Upper lobe of left lung (tissue), 6 donors: ENCODE data around the gene CXCL3. TPM values are rescaled to one million over a fixed set of nuclear protein-coding genes. Genes with fewer than 3 reads are reported as not detected.

ENCODE experiments used
- ATAC-seq, 2 donors: fragments of 200-7000 bp; cut with Tn5 transposase; one replicate each; pipeline ENCODE4 v1.9.1; 2022; ENCODE audit warnings: mild to moderate bottlenecking in 2 of 2, moderate library complexity in 2 of 2; ENCODE audit not compliant: low FRiP score in 2 of 2
- DNase-seq, 2 donors: peaks; one replicate each; pipeline ENCODE4 v3.0.0-alpha.2; 2019 to 2020
- H3K27ac ChIP-seq, 4 donors: fragments of 200-600 bp; sonication (generic); one replicate each; pipeline ENCODE4 v1.5.1; 2016 to 2019
- H3K27me3 ChIP-seq, 4 donors: fragments of 200-600 bp; sonication (generic); one replicate each; pipeline ENCODE4 v1.5.1; 2017 to 2019
- H3K36me3 ChIP-seq, 4 donors: fragments of 200-600 bp; sonication (generic); one replicate each; pipeline ENCODE4 v1.5.1; 2016 to 2019
- H3K4me1 ChIP-seq, 4 donors: fragments of 200-600 bp; sonication (generic); one replicate each; pipeline ENCODE4 v1.5.1; 2018 to 2019
- H3K4me3 ChIP-seq, 4 donors: fragments of 200-600 bp; sonication (generic); one replicate each; pipeline ENCODE4 v1.5.1; 2017 to 2019; ENCODE audit warnings: mild to moderate bottlenecking in 2 of 4, moderate library complexity in 1 of 4
- H3K9me3 ChIP-seq, 4 donors: fragments of 200-600 bp; sonication (generic); one replicate each; pipeline ENCODE4 v1.5.1; 2018 to 2019
- EP300 ChIP-seq, 4 donors: sonication (generic); formaldehyde crosslinking; IDR thresholded peaks; one replicate each; pipeline ENCODE4 v1.5.1; 2017; ENCODE audit warnings: antibody characterized with exemption in 4 of 4, control low read depth in 2 of 4
- POLR2A ChIP-seq, 4 donors: fragments of 450-650 bp; IDR thresholded peaks; one replicate each; pipeline ENCODE4 v1.5.1; 2016 to 2017; ENCODE audit warnings: antibody characterized with exemption in 4 of 4, mild to moderate bottlenecking in 2 of 4
- POLR2AphosphoS5 ChIP-seq, 2 donors: sonication (generic); formaldehyde crosslinking; IDR thresholded peaks; one replicate each; pipeline ENCODE4 v1.5.1; 2017; ENCODE audit warnings: antibody characterized with exemption in 2 of 2
- WGBS, 2 donors: methylation state at CpG; one replicate each; pipeline ENCODE4 v1.1.5; 2017 to 2018; 5-methylcytosine and 5-hydroxymethylcytosine counted together
- total RNA-seq, 6 donors: library from RNA; depleted of rRNA in 4 of 6; stranded (reverse); fragments of >200 nt in 4 of 6; gene quantifications; one replicate each; pipeline versions ENCODE4 v1.1.0 to v1.2.1, GENCODE V29; 2016 to 2021
- TF ChIP-seq, protein P1 (sequence below), 6 experiments: fragments of 450-650 bp in 4 of 6; fragments of 200-600 bp in 2 of 6; sonication (generic) in 2 of 6; IDR thresholded peaks; one replicate each; pipeline ENCODE4 v1.5.1; 2016 to 2019; ENCODE audit warnings: antibody characterized with exemption in 6 of 6
- donor health status: DM: no; HTN: no; CAD: no; lungs with moderate emphysema.
- donor health status: DM: no; HTN: yes; CAD: no; lungs with severe emphysema.

Gene CXCL3
- total RNA-seq, 6 donors from 2014 or later: 10.0 to 22.4 (median 16.4) TPM

DNA sequence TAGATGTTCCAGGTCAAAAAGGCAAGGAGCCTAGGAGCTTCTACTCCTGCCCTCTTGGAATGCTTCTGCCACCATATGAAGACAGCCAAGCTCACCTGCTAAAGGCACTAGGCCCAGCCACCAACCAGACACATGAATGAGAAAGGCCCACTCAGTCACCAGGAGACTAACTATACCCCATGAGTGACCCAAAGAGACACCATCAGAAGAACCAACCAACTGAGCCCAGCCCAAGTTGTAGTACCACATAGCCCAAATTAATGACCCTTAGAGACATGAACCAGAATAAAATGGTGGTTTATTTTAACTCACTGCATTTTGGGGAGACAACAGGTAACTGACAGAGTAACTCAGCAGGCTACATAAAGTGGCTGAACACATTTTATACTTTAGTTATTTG, 22.9 kb upstream of the CXCL3 start:
- no peaks in the 10 kb centered on the region for H3K9me3 ChIP-seq
- H3K27me3 ChIP-seq: no peaks in the 10 kb centered on the region
- TF ChIP-seq, protein P1, sequence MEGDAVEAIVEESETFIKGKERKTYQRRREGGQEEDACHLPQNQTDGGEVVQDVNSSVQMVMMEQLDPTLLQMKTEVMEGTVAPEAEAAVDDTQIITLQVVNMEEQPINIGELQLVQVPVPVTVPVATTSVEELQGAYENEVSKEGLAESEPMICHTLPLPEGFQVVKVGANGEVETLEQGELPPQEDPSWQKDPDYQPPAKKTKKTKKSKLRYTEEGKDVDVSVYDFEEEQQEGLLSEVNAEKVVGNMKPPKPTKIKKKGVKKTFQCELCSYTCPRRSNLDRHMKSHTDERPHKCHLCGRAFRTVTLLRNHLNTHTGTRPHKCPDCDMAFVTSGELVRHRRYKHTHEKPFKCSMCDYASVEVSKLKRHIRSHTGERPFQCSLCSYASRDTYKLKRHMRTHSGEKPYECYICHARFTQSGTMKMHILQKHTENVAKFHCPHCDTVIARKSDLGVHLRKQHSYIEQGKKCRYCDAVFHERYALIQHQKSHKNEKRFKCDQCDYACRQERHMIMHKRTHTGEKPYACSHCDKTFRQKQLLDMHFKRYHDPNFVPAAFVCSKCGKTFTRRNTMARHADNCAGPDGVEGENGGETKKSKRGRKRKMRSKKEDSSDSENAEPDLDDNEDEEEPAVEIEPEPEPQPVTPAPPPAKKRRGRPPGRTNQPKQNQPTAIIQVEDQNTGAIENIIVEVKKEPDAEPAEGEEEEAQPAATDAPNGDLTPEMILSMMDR (IDR thresholded peaks at IDR 0.05): no peak
- no peak for TF ChIP-seq POLR2A (IDR thresholded peaks at IDR 0.05)
- TF ChIP-seq EP300 (IDR thresholded peaks at IDR 0.05): no peak
- no peak for TF ChIP-seq POLR2AphosphoS5 (IDR thresholded peaks at IDR 0.05)
- H3K4me1 ChIP-seq: no peaks in the 10 kb centered on the region
- H3K36me3 ChIP-seq: no peaks in the 10 kb centered on the region
- H3K27ac ChIP-seq: no peak overlapping the region
- no peak for DNase-seq
- no peak for ATAC-seq
- no peak overlapping the region for H3K4me3 ChIP-seq

DNA sequence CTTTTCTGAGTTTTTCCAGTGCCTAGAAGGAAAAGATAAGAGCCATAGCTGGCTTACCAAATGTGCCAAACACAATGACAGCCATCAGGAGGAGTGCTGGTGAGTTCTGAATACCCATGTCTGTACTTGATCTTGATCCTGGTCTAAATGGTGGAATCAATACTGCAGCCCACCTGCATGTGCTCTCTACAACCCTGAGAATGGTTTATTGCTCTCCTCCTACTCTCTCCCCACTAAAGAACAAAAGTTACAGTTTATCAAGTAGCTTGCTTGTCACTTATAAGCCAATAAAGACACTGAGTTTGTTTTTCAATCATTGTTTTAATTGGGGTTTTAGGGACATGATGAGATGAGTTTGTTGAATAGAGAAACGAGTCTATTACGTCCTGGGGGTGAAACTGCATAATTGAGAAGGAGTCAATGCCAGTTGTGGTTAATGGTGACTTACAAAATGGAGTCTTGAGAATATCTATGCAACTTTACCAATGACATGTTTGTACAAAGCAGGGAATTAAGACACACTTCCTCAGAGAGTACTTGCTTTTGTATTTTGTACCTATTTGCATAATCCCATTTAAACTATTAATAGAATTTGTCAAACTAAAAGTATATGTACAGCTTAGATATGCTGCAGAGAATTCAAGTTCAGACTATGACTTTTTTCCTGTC, 20.8 kb upstream of the CXCL3 start:
- ATAC-seq (no peak), DNase-seq (no peak)
- no peaks in the 10 kb centered on the region for H3K4me1 ChIP-seq
- WGBS, 2 donors: 70 to 77% methylated on average over 2 of the region's 2 CpGs
- H3K9me3 ChIP-seq: no peaks in the 10 kb centered on the region
- H3K4me3 ChIP-seq: no peak overlapping the region
- TF ChIP-seq EP300 (IDR thresholded peaks at IDR 0.05) (no peak), POLR2A (IDR thresholded peaks at IDR 0.05) (no peak), POLR2AphosphoS5 (IDR thresholded peaks at IDR 0.05) (no peak)
- TF ChIP-seq, protein P1 (IDR thresholded peaks at IDR 0.05): no peak
- H3K27me3 ChIP-seq: no peaks in the 10 kb centered on the region
- H3K36me3 ChIP-seq: no peaks in the 10 kb centered on the region
- no peak overlapping the region for H3K27ac ChIP-seq

DNA sequence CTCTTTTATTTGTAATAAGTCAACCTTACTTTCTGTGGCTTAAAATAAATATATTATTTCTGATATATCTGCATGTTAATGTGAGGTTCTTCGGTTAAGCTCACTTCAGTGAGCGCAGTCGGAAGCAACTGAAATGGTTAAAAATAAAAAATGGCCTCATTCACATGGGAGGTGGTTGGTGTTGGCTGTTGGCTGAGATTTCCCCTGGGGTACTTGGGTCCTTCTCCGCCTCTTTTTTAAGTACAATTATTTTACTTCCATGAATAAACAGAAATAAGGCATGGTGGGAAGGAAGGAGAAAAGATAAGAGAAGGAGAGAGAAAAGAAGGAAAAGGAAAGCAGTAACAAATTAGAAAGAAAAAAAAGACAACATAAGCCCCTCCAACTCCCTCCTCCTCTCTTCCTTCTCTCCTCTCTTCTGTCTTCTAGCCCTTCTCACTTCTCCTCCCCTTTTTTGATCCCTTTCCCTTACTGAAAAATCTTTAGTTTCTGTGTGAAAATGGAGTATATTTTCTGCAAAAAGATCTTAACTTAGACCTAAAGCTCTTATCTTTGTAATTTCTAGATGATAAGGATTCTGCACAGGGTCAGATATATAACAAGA, 19.7 kb upstream of the CXCL3 start:
- Histone ChIP-seq H3K27ac (no peak overlapping the region), H3K4me1 (no peaks in the 10 kb centered on the region), H3K27me3 (no peaks in the 10 kb centered on the region), H3K9me3 (no peaks in the 10 kb centered on the region), H3K36me3 (no peaks in the 10 kb centered on the region), H3K4me3 (no peak overlapping the region)
- TF ChIP-seq EP300 (IDR thresholded peaks at IDR 0.05): no peak
- TF ChIP-seq POLR2A (IDR thresholded peaks at IDR 0.05): no peak
- TF ChIP-seq, protein P1 (IDR thresholded peaks at IDR 0.05): no peak
- TF ChIP-seq POLR2AphosphoS5 (IDR thresholded peaks at IDR 0.05): no peak
- WGBS, 2 donors: 94 to 96% methylated on average over 4 of the region's 4 CpGs
- no peak for DNase-seq
- ATAC-seq: no peak

DNA sequence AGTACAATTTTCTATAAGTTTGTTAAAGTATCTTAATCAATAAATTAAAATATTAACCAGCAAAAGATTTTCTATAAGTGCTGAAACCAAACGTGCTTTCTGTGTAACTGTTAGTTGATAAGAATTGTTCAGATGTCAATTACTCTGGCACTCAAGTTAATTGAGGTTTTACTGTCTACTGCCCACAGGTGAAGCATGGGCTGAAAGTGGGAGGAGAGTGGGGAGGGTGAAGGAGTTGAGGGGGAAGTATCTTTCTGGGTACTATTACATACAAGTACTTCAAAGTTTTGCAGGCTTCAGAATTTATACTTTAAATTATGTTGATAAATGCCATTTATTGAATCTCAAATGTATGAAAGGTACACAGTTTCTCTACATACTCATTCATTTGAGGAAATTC, 19.1 kb upstream of the CXCL3 start:
- no peak for ATAC-seq
- no peaks in the 10 kb centered on the region for H3K9me3 ChIP-seq
- DNase-seq: no peak
- H3K36me3 ChIP-seq: no peaks in the 10 kb centered on the region
- H3K4me1 ChIP-seq: no peaks in the 10 kb centered on the region
- TF ChIP-seq POLR2AphosphoS5 (IDR thresholded peaks at IDR 0.05): no peak
- TF ChIP-seq, protein P1 (IDR thresholded peaks at IDR 0.05): no peak
- no peak for TF ChIP-seq POLR2A (IDR thresholded peaks at IDR 0.05)
- TF ChIP-seq EP300 (IDR thresholded peaks at IDR 0.05): no peak
- no peak overlapping the region for H3K27ac ChIP-seq
- H3K27me3 ChIP-seq: no peaks in the 10 kb centered on the region
- no peak overlapping the region for H3K4me3 ChIP-seq
- 20 to 45% methylated on average over 1 of the region's 1 CpG for WGBS, 2 donors
